Adrenal gland (tissue), 5 donors: ENCODE data around the gene BCAR3.
"Not testable (repeated sequence)": the region's sequence is repeated elsewhere in the genome, so short reads cannot be mapped to it uniquely, and the experiment has no call there.

Experiments used
- CTCF ChIP-seq, 6 experiments: fragments of 450-650 bp in 4 of 6; fragments of 200-600 bp in 2 of 6; sonication (generic) in 1 of 6; IDR thresholded peaks; 1 replicate in 5 of 6; 2 replicates in 1 of 6; pipeline versions ENCODE4 v1.5.1 to v1.8.0; 2016 to 2021; ENCODE audit warnings: antibody characterized with exemption in 6 of 6, mild to moderate bottlenecking in 2 of 6, moderate library complexity in 1 of 6
- POLR2A ChIP-seq, 2 donors: fragments of 450-650 bp; IDR thresholded peaks; one replicate each; pipeline ENCODE4 v1.6.1; 2017; ENCODE audit warnings: antibody characterized with exemption in 2 of 2, mild to moderate bottlenecking in 2 of 2, moderate library complexity in 1 of 2
- donor health status: DM: no; HTN: no; CAD: no.

- not testable (repeated sequence) for TF ChIP-seq CTCF, POLR2A (IDR thresholded peaks at IDR 0.05)
Observed at GRCh38 chr1:93697566-93697965, 15.9 kb upstream of the BCAR3 start.
